Upper lobe of left lung (tissue), 6 donors: Measurements from ENCODE around the gene THBS1. TPM values are rescaled to one million over a fixed set of nuclear protein-coding genes. Genes with fewer than 3 reads are reported as not detected.

ENCODE experiments used
- ATAC-seq, 2 donors: fragments of 200-7000 bp; cut with Tn5 transposase; one replicate each; pipeline ENCODE4 v1.9.1; 2022; ENCODE audit warnings: mild to moderate bottlenecking in 2 of 2, moderate library complexity in 2 of 2; ENCODE audit not compliant: low FRiP score in 2 of 2
- DNase-seq, 2 donors: peaks; one replicate each; pipeline ENCODE4 v3.0.0-alpha.2; 2019 to 2020
- H3K27ac ChIP-seq, 4 donors: fragments of 200-600 bp; sonication (generic); one replicate each; pipeline ENCODE4 v1.5.1; 2016 to 2019
- H3K27me3 ChIP-seq, 4 donors: fragments of 200-600 bp; sonication (generic); one replicate each; pipeline ENCODE4 v1.5.1; 2017 to 2019
- H3K36me3 ChIP-seq, 4 donors: fragments of 200-600 bp; sonication (generic); one replicate each; pipeline ENCODE4 v1.5.1; 2016 to 2019
- H3K4me1 ChIP-seq, 4 donors: fragments of 200-600 bp; sonication (generic); one replicate each; pipeline ENCODE4 v1.5.1; 2018 to 2019
- H3K4me3 ChIP-seq, 4 donors: fragments of 200-600 bp; sonication (generic); one replicate each; pipeline ENCODE4 v1.5.1; 2017 to 2019; ENCODE audit warnings: mild to moderate bottlenecking in 2 of 4, moderate library complexity in 1 of 4
- H3K9me3 ChIP-seq, 4 donors: fragments of 200-600 bp; sonication (generic); one replicate each; pipeline ENCODE4 v1.5.1; 2018 to 2019
- CTCF ChIP-seq, 6 experiments: fragments of 450-650 bp in 4 of 6; fragments of 200-600 bp in 2 of 6; sonication (generic) in 2 of 6; IDR thresholded peaks; one replicate each; pipeline ENCODE4 v1.5.1; 2016 to 2019; ENCODE audit warnings: antibody characterized with exemption in 6 of 6
- EP300 ChIP-seq, 4 donors: sonication (generic); formaldehyde crosslinking; IDR thresholded peaks; one replicate each; pipeline ENCODE4 v1.5.1; 2017; ENCODE audit warnings: antibody characterized with exemption in 4 of 4, control low read depth in 2 of 4
- POLR2A ChIP-seq, 4 donors: fragments of 450-650 bp; IDR thresholded peaks; one replicate each; pipeline ENCODE4 v1.5.1; 2016 to 2017; ENCODE audit warnings: antibody characterized with exemption in 4 of 4, mild to moderate bottlenecking in 2 of 4
- POLR2AphosphoS5 ChIP-seq, 2 donors: sonication (generic); formaldehyde crosslinking; IDR thresholded peaks; one replicate each; pipeline ENCODE4 v1.5.1; 2017; ENCODE audit warnings: antibody characterized with exemption in 2 of 2
- WGBS, 2 donors: methylation state at CpG; one replicate each; pipeline ENCODE4 v1.1.5; 2017 to 2018; 5-methylcytosine and 5-hydroxymethylcytosine counted together
- total RNA-seq, 6 donors: library from RNA; depleted of rRNA in 4 of 6; stranded (reverse); fragments of >200 nt in 4 of 6; gene quantifications; one replicate each; pipeline versions ENCODE4 v1.1.0 to v1.2.1, GENCODE V29; 2016 to 2021
- donor health status: DM: no; HTN: no; CAD: no; lungs with moderate emphysema.
- donor health status: DM: no; HTN: yes; CAD: no; lungs with severe emphysema.

The THBS1 gene
- total RNA-seq, 6 donors from 2014 or later: 405 to 497 (median 457) TPM

- no peaks in the 10 kb centered on the region for H3K4me1 ChIP-seq
- DNase-seq: no peak
- WGBS, 2 donors: 98 to 100% methylated on average over 1 of the region's 1 CpG
- no peaks in the 10 kb centered on the region for H3K36me3 ChIP-seq
- TF ChIP-seq POLR2A (IDR thresholded peaks at IDR 0.05) (no peak), POLR2AphosphoS5 (IDR thresholded peaks at IDR 0.05) (no peak), CTCF (IDR thresholded peaks at IDR 0.05) (no peak), EP300 (IDR thresholded peaks at IDR 0.05) (no peak)
- ATAC-seq: no peak
- no peak overlapping the region for H3K27ac ChIP-seq
- H3K4me3 ChIP-seq: no peak overlapping the region
- H3K27me3 ChIP-seq: no peaks in the 10 kb centered on the region
- H3K9me3 ChIP-seq: peaks cover 0 to 7% (median 7%) of the 10 kb centered on the region in 4 donors
Observed at GRCh38 chr15:39546842-39547241, 34.0 kb upstream of the THBS1 start.

GRCh38 chr15:39548561-39548960 is 32.3 kb upstream of the THBS1 start:
- ATAC-seq: no peak
- 94 to 96% methylated on average over 4 of the region's 4 CpGs for WGBS, 2 donors
- Histone ChIP-seq H3K27ac (no peak overlapping the region), H3K9me3 (peaks cover 0 to 7% (median 7%) of the 10 kb centered on the region in 4 donors), H3K36me3 (no peaks in the 10 kb centered on the region), H3K4me3 (no peak overlapping the region), H3K27me3 (no peaks in the 10 kb centered on the region), H3K4me1 (no peaks in the 10 kb centered on the region)
- DNase-seq: no peak
- TF ChIP-seq POLR2AphosphoS5 (IDR thresholded peaks at IDR 0.05): no peak
- TF ChIP-seq EP300 (IDR thresholded peaks at IDR 0.05): no peak
- no peak for TF ChIP-seq CTCF (IDR thresholded peaks at IDR 0.05)
- no peak for TF ChIP-seq POLR2A (IDR thresholded peaks at IDR 0.05)

GRCh38 chr15:39549912-39550311 is 31.0 kb upstream of the THBS1 start:
- Histone ChIP-seq H3K27me3 (no peaks in the 10 kb centered on the region), H3K9me3 (peaks cover 0 to 7% (median 7%) of the 10 kb centered on the region in 4 donors), H3K36me3 (no peaks in the 10 kb centered on the region), H3K27ac (no peak overlapping the region), H3K4me3 (no peak overlapping the region), H3K4me1 (no peaks in the 10 kb centered on the region)
- TF ChIP-seq CTCF (IDR thresholded peaks at IDR 0.05) (no peak), EP300 (IDR thresholded peaks at IDR 0.05) (no peak), POLR2AphosphoS5 (IDR thresholded peaks at IDR 0.05) (no peak), POLR2A (IDR thresholded peaks at IDR 0.05) (no peak)
- WGBS, 2 donors: 83 to 87% methylated on average over 4 of the region's 4 CpGs
- peak in 1 of 2 donors; percentile 80 for ATAC-seq
- DNase-seq: no peak

GRCh38 chr15:39551476-39551875 is 29.4 kb upstream of the THBS1 start:
- WGBS, 2 donors: 81 to 90% methylated on average over 2 of the region's 2 CpGs
- DNase-seq: no peak
- Histone ChIP-seq H3K36me3 (no peaks in the 10 kb centered on the region), H3K4me3 (no peak overlapping the region), H3K27me3 (no peaks in the 10 kb centered on the region), H3K9me3 (no peaks in the 10 kb centered on the region), H3K4me1 (no peaks in the 10 kb centered on the region), H3K27ac (no peak overlapping the region)
- ATAC-seq: no peak
- no peak for TF ChIP-seq POLR2A (IDR thresholded peaks at IDR 0.05)
- TF ChIP-seq CTCF (IDR thresholded peaks at IDR 0.05): no peak
- TF ChIP-seq POLR2AphosphoS5 (IDR thresholded peaks at IDR 0.05): no peak
- TF ChIP-seq EP300 (IDR thresholded peaks at IDR 0.05): no peak

GRCh38 chr15:39552556-39552955 is 28.3 kb upstream of the THBS1 start:
- WGBS, 2 donors: 44 to 67% methylated on average over 2 of the region's 2 CpGs
- Histone ChIP-seq H3K27me3 (no peaks in the 10 kb centered on the region), H3K9me3 (no peaks in the 10 kb centered on the region), H3K4me1 (no peaks in the 10 kb centered on the region), H3K4me3 (no peak overlapping the region), H3K36me3 (no peaks in the 10 kb centered on the region), H3K27ac (no peak overlapping the region)
- ATAC-seq (no peak), DNase-seq (no peak)
- TF ChIP-seq EP300 (IDR thresholded peaks at IDR 0.05): no peak
- TF ChIP-seq POLR2A (IDR thresholded peaks at IDR 0.05): no peak
- TF ChIP-seq POLR2AphosphoS5 (IDR thresholded peaks at IDR 0.05): no peak
- TF ChIP-seq CTCF (IDR thresholded peaks at IDR 0.05): no peak
